Measurements from ENCODE around the gene HCFC1R1.
A peak's percentile ranks its signal among the peaks of the same experiment; 100 is the strongest.

The HCFC1R1 gene

GRCh38 chr16:2986623-2987188 is 37.0 kb downstream of the HCFC1R1 start:
- ChIA-PET CTCF (interaction anchor here (1.0 to 3.2 kb wide), 2 partner anchors 9 to 15 kb away, joined by 3 to 9 read pairs; no protein-coding TSS in a partner anchor), POLR2A (no interaction called here)
- H3K27me3 ChIP-seq (replicated peaks in 2 of 5; ENCODE audit: control insufficient read depth in 4 of 5, insufficient read depth in 5 of 5, low read length in 4 of 5): no peaks in the 10 kb centered on the region
- H3K36me3 ChIP-seq (ENCODE audit: control insufficient read depth in 4 of 4, insufficient read depth in 4 of 4, low read length in 3 of 4): no peaks in the 10 kb centered on the region
- 91% methylated on average over 10 of the region's 17 CpGs for WGBS (ENCODE audit: insufficient coverage)
- H3K27ac ChIP-seq (ENCODE audit: insufficient read depth in 1 of 2, low read depth in 1 of 2, low read length in 2 of 2, poor library complexity in 1 of 2, severe bottlenecking in 2 of 2): no peak overlapping the region
- no peak for DNase-seq
- no peaks in the 10 kb centered on the region for H3K9me3 ChIP-seq (ENCODE audit: control extremely low read depth in 1 of 5, control insufficient read depth in 4 of 5, insufficient read depth in 2 of 5, low read depth in 1 of 5, low read length in 4 of 5)
- H3K4me1 ChIP-seq (ENCODE audit: control extremely low read depth in 1 of 4, control insufficient read depth in 4 of 4, insufficient read depth in 4 of 4, low read length in 3 of 4): peaks cover 0 to 8% (median 6%) of the 10 kb centered on the region in 4 experiments
- no peak overlapping the region for H3K4me3 ChIP-seq (ENCODE audit: control insufficient read depth in 1 of 7, extremely low read depth in 1 of 7, insufficient read depth in 4 of 7, low read depth in 2 of 7, low read length in 6 of 7)

- Histone ChIP-seq H3K27ac (ENCODE audit: insufficient read depth in 1 of 2, low read depth in 1 of 2, low read length in 2 of 2, poor library complexity in 1 of 2, severe bottlenecking in 2 of 2) (no peak overlapping the region), H3K4me3 (ENCODE audit: control insufficient read depth in 1 of 7, extremely low read depth in 1 of 7, insufficient read depth in 4 of 7, low read depth in 2 of 7, low read length in 6 of 7) (no peak overlapping the region), H3K36me3 (ENCODE audit: control insufficient read depth in 4 of 4, insufficient read depth in 4 of 4, low read length in 3 of 4) (no peaks in the 10 kb centered on the region), H3K4me1 (ENCODE audit: control extremely low read depth in 1 of 4, control insufficient read depth in 4 of 4, insufficient read depth in 4 of 4, low read length in 3 of 4) (peaks cover 0 to 16% (median 9%) of the 10 kb centered on the region in 4 experiments), H3K27me3 (replicated peaks in 2 of 5; ENCODE audit: control insufficient read depth in 4 of 5, insufficient read depth in 5 of 5, low read length in 4 of 5) (no peaks in the 10 kb centered on the region), H3K9me3 (ENCODE audit: control extremely low read depth in 1 of 5, control insufficient read depth in 4 of 5, insufficient read depth in 2 of 5, low read depth in 1 of 5, low read length in 4 of 5) (no peaks in the 10 kb centered on the region)
- POLR2A ChIA-PET: no interaction called here
- no peak for DNase-seq
- CTCF ChIA-PET: interaction anchor here (1.0 to 1.7 kb wide), 3 partner anchors 9 to 18 kb away, joined by 3 to 4 read pairs (median 3); no protein-coding TSS in a partner anchor
- WGBS (ENCODE audit: insufficient coverage): 99% methylated on average over 13 of the region's 15 CpGs
These were observed 37.8 kb downstream of the HCFC1R1 start for GRCh38 chr16:2985893-2986355.

- H3K36me3 ChIP-seq (ENCODE audit: control insufficient read depth in 4 of 4, insufficient read depth in 4 of 4, low read length in 3 of 4): no peaks in the 10 kb centered on the region
- no peaks in the 10 kb centered on the region for H3K9me3 ChIP-seq (ENCODE audit: control extremely low read depth in 1 of 5, control insufficient read depth in 4 of 5, insufficient read depth in 2 of 5, low read depth in 1 of 5, low read length in 4 of 5)
- no peak overlapping the region for H3K4me3 ChIP-seq (ENCODE audit: control insufficient read depth in 1 of 7, extremely low read depth in 1 of 7, insufficient read depth in 4 of 7, low read depth in 2 of 7, low read length in 6 of 7)
- CTCF ChIA-PET: interaction anchor here (1.2 to 1.7 kb wide), 4 partner anchors 14 to 24 kb away, joined by 3 to 4 read pairs (median 4); no protein-coding TSS in a partner anchor
- H3K27me3 ChIP-seq (replicated peaks in 2 of 5; ENCODE audit: control insufficient read depth in 4 of 5, insufficient read depth in 5 of 5, low read length in 4 of 5): no peaks in the 10 kb centered on the region
- POLR2A ChIA-PET: no interaction called here
- H3K27ac ChIP-seq (ENCODE audit: insufficient read depth in 1 of 2, low read depth in 1 of 2, low read length in 2 of 2, poor library complexity in 1 of 2, severe bottlenecking in 2 of 2): no peak overlapping the region
- no peak for DNase-seq
- H3K4me1 ChIP-seq (ENCODE audit: control extremely low read depth in 1 of 4, control insufficient read depth in 4 of 4, insufficient read depth in 4 of 4, low read length in 3 of 4): peaks cover 0 to 20% (median 11%) of the 10 kb centered on the region in 4 experiments
- 96% methylated on average over 7 of the region's 9 CpGs for WGBS (ENCODE audit: insufficient coverage)
These were observed 38.3 kb downstream of the HCFC1R1 start for GRCh38 chr16:2985462-2985861.

GRCh38 chr16:2983706-2984136 is 40.0 kb downstream of the HCFC1R1 start:
- POLR2A ChIA-PET: no interaction called here
- 5% methylated on average over 39 of the region's 42 CpGs for WGBS (ENCODE audit: insufficient coverage)
- Histone ChIP-seq H3K36me3 (ENCODE audit: control insufficient read depth in 4 of 4, insufficient read depth in 4 of 4, low read length in 3 of 4) (no peaks in the 10 kb centered on the region), H3K27me3 (replicated peaks in 2 of 5; ENCODE audit: control insufficient read depth in 4 of 5, insufficient read depth in 5 of 5, low read length in 4 of 5) (no peaks in the 10 kb centered on the region), H3K27ac (ENCODE audit: insufficient read depth in 1 of 2, low read depth in 1 of 2, low read length in 2 of 2, poor library complexity in 1 of 2, severe bottlenecking in 2 of 2) (no peak overlapping the region), H3K4me1 (ENCODE audit: control extremely low read depth in 1 of 4, control insufficient read depth in 4 of 4, insufficient read depth in 4 of 4, low read length in 3 of 4) (peaks cover 0 to 32% (median 22%) of the 10 kb centered on the region in 4 experiments), H3K4me3 (ENCODE audit: control insufficient read depth in 1 of 7, extremely low read depth in 1 of 7, insufficient read depth in 4 of 7, low read depth in 2 of 7, low read length in 6 of 7) (peak overlapping the region in 3 of 7 experiments; percentile 42 to 58 (median 43)), H3K9me3 (ENCODE audit: control extremely low read depth in 1 of 5, control insufficient read depth in 4 of 5, insufficient read depth in 2 of 5, low read depth in 1 of 5, low read length in 4 of 5) (no peaks in the 10 kb centered on the region)
- CTCF ChIA-PET: interaction anchor here (0.8 to 1.6 kb wide), 8 partner anchors 9 to 44 kb away, joined by 3 to 5 read pairs (median 4); partner anchors contain the start of gene PAQR4
- peak in 2 of 3 donors; percentile 60 to 65 for DNase-seq

- Histone ChIP-seq H3K27ac (ENCODE audit: insufficient read depth in 1 of 2, low read depth in 1 of 2, low read length in 2 of 2, poor library complexity in 1 of 2, severe bottlenecking in 2 of 2) (no peak overlapping the region), H3K4me1 (ENCODE audit: control extremely low read depth in 1 of 4, control insufficient read depth in 4 of 4, insufficient read depth in 4 of 4, low read length in 3 of 4) (peaks cover 0 to 37% (median 22%) of the 10 kb centered on the region in 4 experiments), H3K36me3 (ENCODE audit: control insufficient read depth in 4 of 4, insufficient read depth in 4 of 4, low read length in 3 of 4) (peaks cover 0 to 9% (median 0%) of the 10 kb centered on the region in 4 experiments), H3K4me3 (ENCODE audit: control insufficient read depth in 1 of 7, extremely low read depth in 1 of 7, insufficient read depth in 4 of 7, low read depth in 2 of 7, low read length in 6 of 7) (no peak overlapping the region), H3K27me3 (replicated peaks in 2 of 5; ENCODE audit: control insufficient read depth in 4 of 5, insufficient read depth in 5 of 5, low read length in 4 of 5) (no peaks in the 10 kb centered on the region), H3K9me3 (ENCODE audit: control extremely low read depth in 1 of 5, control insufficient read depth in 4 of 5, insufficient read depth in 2 of 5, low read depth in 1 of 5, low read length in 4 of 5) (no peaks in the 10 kb centered on the region)
- WGBS (ENCODE audit: insufficient coverage): 89% methylated on average over 5 of the region's 5 CpGs
- ChIA-PET POLR2A (no interaction called here), CTCF (interaction anchor here (1.1 to 2.7 kb wide), 8 partner anchors 13 to 62 kb away, joined by 3 to 10 read pairs (median 4); partner anchors contain the start of gene PAQR4)
- no peak for DNase-seq
These were observed 41.3 kb downstream of the HCFC1R1 start for GRCh38 chr16:2982402-2982801.

GRCh38 chr16:2981899-2982250 is 41.9 kb downstream of the HCFC1R1 start:
- H3K27me3 ChIP-seq (replicated peaks in 2 of 5; ENCODE audit: control insufficient read depth in 4 of 5, insufficient read depth in 5 of 5, low read length in 4 of 5): no peaks in the 10 kb centered on the region
- peaks cover 0 to 37% (median 22%) of the 10 kb centered on the region in 4 experiments for H3K4me1 ChIP-seq (ENCODE audit: control extremely low read depth in 1 of 4, control insufficient read depth in 4 of 4, insufficient read depth in 4 of 4, low read length in 3 of 4)
- H3K9me3 ChIP-seq (ENCODE audit: control extremely low read depth in 1 of 5, control insufficient read depth in 4 of 5, insufficient read depth in 2 of 5, low read depth in 1 of 5, low read length in 4 of 5): no peaks in the 10 kb centered on the region
- ChIA-PET POLR2A (no interaction called here), CTCF (interaction anchor here (1.1 to 2.7 kb wide), 3 partner anchors 12 to 16 kb away, joined by 3 to 10 read pairs (median 4); no protein-coding TSS in a partner anchor)
- no peak overlapping the region for H3K4me3 ChIP-seq (ENCODE audit: control insufficient read depth in 1 of 7, extremely low read depth in 1 of 7, insufficient read depth in 4 of 7, low read depth in 2 of 7, low read length in 6 of 7)
- 100% methylated on average over 2 of the region's 4 CpGs for WGBS (ENCODE audit: insufficient coverage)
- peaks cover 0 to 15% (median 0%) of the 10 kb centered on the region in 4 experiments for H3K36me3 ChIP-seq (ENCODE audit: control insufficient read depth in 4 of 4, insufficient read depth in 4 of 4, low read length in 3 of 4)
- peak overlapping the region in 1 of 2 experiments; percentile 89 for H3K27ac ChIP-seq (ENCODE audit: insufficient read depth in 1 of 2, low read depth in 1 of 2, low read length in 2 of 2, poor library complexity in 1 of 2, severe bottlenecking in 2 of 2)
- no peak for DNase-seq
